ENCODE data around the gene APBA1. TPM values are rescaled to one million over a fixed set of nuclear protein-coding genes. Genes with fewer than 3 reads are reported as not detected.

APBA1 gene
- under 1 TPM; 0.26 to 0.51 TPM for total RNA-seq

DNA sequence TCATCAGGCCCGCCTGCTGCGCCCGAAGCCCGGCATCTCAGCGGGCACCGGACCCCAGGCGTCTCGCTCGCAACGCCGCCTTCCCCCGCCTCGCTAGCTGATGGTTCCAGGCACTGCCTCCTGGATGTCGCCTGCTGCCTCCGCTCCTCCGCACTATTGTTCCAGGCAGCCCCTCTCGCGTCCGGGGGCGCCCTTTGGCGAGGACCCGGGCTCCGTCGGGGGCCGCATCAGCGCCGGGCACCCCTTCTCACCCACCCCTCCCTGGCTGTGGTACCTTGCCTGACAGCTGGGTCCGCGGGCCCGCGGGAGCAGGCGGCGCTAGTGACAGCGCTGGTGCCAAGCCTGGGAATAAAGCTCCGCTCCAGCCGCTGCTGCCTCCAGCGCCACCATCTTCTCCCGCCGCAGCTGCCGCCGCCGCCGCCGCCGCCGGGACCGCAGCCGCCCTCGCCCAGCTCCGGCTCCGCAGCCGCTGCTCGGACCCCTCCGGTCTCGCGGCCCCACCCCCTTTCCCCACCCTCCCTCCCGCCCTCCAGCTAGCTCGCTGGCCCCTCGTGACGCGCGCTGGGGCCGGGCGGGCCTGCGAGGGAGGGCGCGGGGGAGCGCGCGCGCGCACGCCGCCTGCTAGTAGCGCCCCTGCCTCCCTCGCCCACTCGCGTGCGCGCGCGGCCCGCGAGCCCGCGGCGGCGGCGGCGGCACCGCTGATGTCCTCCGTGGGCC lies at the start of gene APBA1:
TSS of gene APBA1 (minus strand) at position 493 of the 717 bp plus-strand sequence.
- H3K36me3 Mint-ChIP-seq, result no peaks in the 10 kb centered on the region
- ChIA-PET CTCF (interaction anchor here (0.8 to 2.4 kb wide), 12 partner anchors 10 to 252 kb away, joined by 3 to 10 read pairs (median 4); no protein-coding TSS in a partner anchor), POLR2A (interaction anchor here (1.7 kb wide), 1 partner anchor 88 kb away, joined by 3 read pairs; the partner anchor contains the start of gene PTAR1)
- intact Hi-C loops (cut with micrococcal nuclease), result loop anchor here (1.0 kb wide), 1 partner anchor 247 kb away; no protein-coding TSS in a partner anchor
- no peak within 1 kb of the TSS for H3K27ac Mint-ChIP-seq
- peak; percentile 43 for DNase-seq
- peaks cover 16% of the 10 kb centered on the region for H3K4me1 Mint-ChIP-seq (ENCODE audit: low read depth)
- peak within 1 kb of the TSS; percentile 69 for H3K4me3 Mint-ChIP-seq
- peaks cover 22% of the 10 kb centered on the region for H3K27me3 Mint-ChIP-seq
- H3K9me3 Mint-ChIP-seq, result no peaks in the 10 kb centered on the region

- Mint-ChIP-seq H3K4me1 (ENCODE audit: low read depth) (no peaks in the 10 kb centered on the region), H3K27ac (no peak overlapping the region), H3K27me3 (no peaks in the 10 kb centered on the region), H3K9me3 (no peaks in the 10 kb centered on the region), H3K4me3 (no peak overlapping the region), H3K36me3 (peaks cover 65% of the 10 kb centered on the region)
- ChIA-PET CTCF (no interaction called here), POLR2A (no interaction called here)
- DNase-seq, result no peak
- intact Hi-C loops (cut with micrococcal nuclease), result loop anchor here (2.0 kb wide), 1 partner anchor 39 kb away; no protein-coding TSS in a partner anchor
Observed at GRCh38 chr9:69719983-69720382, 47.8 kb upstream of the APBA1 start.

GRCh38 chr9:69719367-69719766 lies 47.2 kb upstream of the APBA1 start:
- POLR2A ChIA-PET, result no interaction called here
- intact Hi-C loops (cut with micrococcal nuclease), result no loop called here
- no peak for DNase-seq
- Mint-ChIP-seq H3K36me3 (peaks cover 67% of the 10 kb centered on the region), H3K27me3 (no peaks in the 10 kb centered on the region), H3K4me3 (no peak overlapping the region), H3K27ac (no peak overlapping the region), H3K4me1 (ENCODE audit: low read depth) (no peaks in the 10 kb centered on the region), H3K9me3 (no peaks in the 10 kb centered on the region)
- CTCF ChIA-PET, result no interaction called here

DNA sequence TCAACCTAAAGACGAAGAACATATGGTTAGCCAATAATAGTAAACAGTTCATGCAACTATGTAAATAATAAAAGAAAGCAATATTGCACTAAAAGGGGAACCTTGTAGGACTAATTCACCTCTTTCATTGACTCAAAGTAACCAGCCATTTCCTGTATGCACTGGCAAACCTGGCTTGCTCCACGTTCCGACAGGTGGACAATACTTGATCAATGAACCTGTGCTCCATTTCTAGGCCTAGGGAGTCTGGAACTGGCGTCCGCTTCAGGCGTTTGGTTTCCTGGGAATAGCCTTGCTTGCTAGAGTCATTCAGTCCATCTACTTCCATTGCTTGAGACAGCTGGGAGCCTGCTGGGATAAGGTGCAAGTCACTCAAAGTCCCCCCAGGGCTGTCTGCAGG lies 46.0 kb upstream of the APBA1 start:
- Mint-ChIP-seq H3K4me1 (ENCODE audit: low read depth) (no peaks in the 10 kb centered on the region), H3K4me3 (no peak overlapping the region), H3K27me3 (no peaks in the 10 kb centered on the region), H3K27ac (no peak overlapping the region), H3K36me3 (peaks cover 60% of the 10 kb centered on the region), H3K9me3 (no peaks in the 10 kb centered on the region)
- intact Hi-C loops (cut with micrococcal nuclease), result no loop called here
- POLR2A ChIA-PET, result no interaction called here
- CTCF ChIA-PET, result no interaction called here
- DNase-seq, result no peak

DNA sequence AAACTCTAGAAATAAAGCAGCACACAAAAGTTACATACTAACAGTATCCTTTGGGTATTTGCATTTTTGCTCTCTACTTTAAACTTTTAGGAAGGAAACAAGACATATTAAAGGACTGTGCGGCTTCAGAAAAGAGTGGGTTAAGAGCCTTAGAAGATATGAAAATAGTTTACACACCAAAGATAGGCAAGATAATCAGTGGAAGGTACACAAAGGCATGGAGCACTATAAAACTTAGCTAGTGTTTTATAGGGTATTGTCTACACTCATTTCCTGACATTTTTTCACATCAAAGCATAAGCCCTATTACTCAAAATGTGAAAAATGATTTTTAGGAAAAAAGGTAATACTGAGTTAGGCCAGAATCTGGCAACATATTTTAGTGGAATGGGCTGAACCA lies 43.7 kb upstream of the APBA1 start:
- CTCF ChIA-PET, result interaction anchor here (0.5 kb wide), 1 partner anchor 9 kb away, joined by 3 read pairs; no protein-coding TSS in a partner anchor
- DNase-seq, result no peak
- no peak overlapping the region for H3K4me3 Mint-ChIP-seq
- POLR2A ChIA-PET, result no interaction called here
- no peaks in the 10 kb centered on the region for H3K9me3 Mint-ChIP-seq
- intact Hi-C loops (cut with micrococcal nuclease), result no loop called here
- no peaks in the 10 kb centered on the region for H3K27me3 Mint-ChIP-seq
- H3K4me1 Mint-ChIP-seq (ENCODE audit: low read depth), result no peaks in the 10 kb centered on the region
- H3K36me3 Mint-ChIP-seq, result peaks cover 56% of the 10 kb centered on the region
- no peak overlapping the region for H3K27ac Mint-ChIP-seq

DNA sequence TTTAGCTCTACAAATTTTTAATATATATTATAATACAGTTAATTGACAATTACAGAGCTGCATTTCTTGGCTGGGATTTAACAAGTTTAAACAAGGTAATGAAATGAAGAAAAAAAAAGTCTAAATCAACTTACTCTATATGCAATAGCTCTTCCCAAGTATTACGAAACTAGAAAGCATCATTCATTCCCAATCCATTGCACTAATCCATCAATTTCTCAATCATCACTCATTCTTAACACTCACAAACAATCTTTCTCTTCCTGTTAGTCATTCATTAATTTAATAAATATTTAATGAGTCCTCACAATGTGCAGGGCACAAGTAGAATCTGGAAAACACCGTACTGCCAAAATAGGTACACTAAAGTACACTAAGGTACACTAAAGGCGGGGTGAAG lies 42.9 kb upstream of the APBA1 start:
- intact Hi-C loops (cut with micrococcal nuclease), result no loop called here
- H3K27me3 Mint-ChIP-seq, result no peaks in the 10 kb centered on the region
- CTCF ChIA-PET, result no interaction called here

DNA sequence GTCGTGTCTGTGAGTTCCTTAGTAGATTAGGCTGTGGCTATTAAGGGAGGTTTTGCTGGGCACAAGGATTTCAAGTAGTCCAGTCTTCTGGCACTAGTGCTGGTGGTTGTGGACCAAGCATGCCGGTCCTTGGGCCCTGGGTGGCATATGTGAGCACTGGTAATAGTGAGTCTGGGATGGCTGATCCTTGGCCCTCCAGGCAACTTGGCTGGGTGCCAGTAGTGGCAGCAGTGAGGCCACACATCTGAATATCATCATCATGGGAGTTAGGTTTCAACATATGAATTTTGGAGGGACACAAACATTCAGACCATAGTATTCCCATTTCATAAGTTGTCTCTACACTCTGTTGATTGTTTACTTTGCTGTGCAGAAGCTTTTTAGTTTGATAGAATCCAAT lies 25.3 kb upstream of the APBA1 start:
- intact Hi-C loops (cut with micrococcal nuclease), result no loop called here
- no peak overlapping the region for H3K4me3 Mint-ChIP-seq

More for the DNA sequence above, 42.9 kb upstream of the APBA1 start:
- Mint-ChIP-seq H3K9me3 (no peaks in the 10 kb centered on the region), H3K27ac (no peak overlapping the region), H3K4me1 (ENCODE audit: low read depth) (no peaks in the 10 kb centered on the region), H3K36me3 (peaks cover 50% of the 10 kb centered on the region), H3K4me3 (no peak overlapping the region)
- POLR2A ChIA-PET, result no interaction called here
- no peak for DNase-seq

GRCh38 chr9:69696802-69697201 lies 24.6 kb upstream of the APBA1 start:
- peaks cover 6% of the 10 kb centered on the region for H3K36me3 Mint-ChIP-seq
- intact Hi-C loops (cut with micrococcal nuclease), result no loop called here
- ChIA-PET CTCF (no interaction called here), POLR2A (no interaction called here)
- no peak overlapping the region for H3K4me3 Mint-ChIP-seq
- H3K9me3 Mint-ChIP-seq, result peaks cover 32% of the 10 kb centered on the region
- peaks cover 2% of the 10 kb centered on the region for H3K27me3 Mint-ChIP-seq
- no peak overlapping the region for H3K27ac Mint-ChIP-seq
- H3K4me1 Mint-ChIP-seq (ENCODE audit: low read depth), result no peaks in the 10 kb centered on the region
- no peak for DNase-seq

More for the DNA sequence above, 25.3 kb upstream of the APBA1 start:
- ChIA-PET POLR2A (no interaction called here), CTCF (no interaction called here)
- no peak overlapping the region for H3K27ac Mint-ChIP-seq
- no peaks in the 10 kb centered on the region for H3K4me1 Mint-ChIP-seq (ENCODE audit: low read depth)
- peaks cover 8% of the 10 kb centered on the region for H3K36me3 Mint-ChIP-seq
- H3K27me3 Mint-ChIP-seq, result peaks cover 2% of the 10 kb centered on the region
- H3K9me3 Mint-ChIP-seq, result peaks cover 34% of the 10 kb centered on the region
- no peak for DNase-seq

GRCh38 chr9:69689991-69690538 lies 17.9 kb upstream of the APBA1 start:
- H3K4me3 Mint-ChIP-seq, result no peak overlapping the region
- no peaks in the 10 kb centered on the region for H3K36me3 Mint-ChIP-seq
- peaks cover 6% of the 10 kb centered on the region for H3K27me3 Mint-ChIP-seq
- H3K4me1 Mint-ChIP-seq (ENCODE audit: low read depth), result no peaks in the 10 kb centered on the region
- CTCF ChIA-PET, result interaction anchor here (1.7 kb wide), 1 partner anchor 17 kb away, joined by 4 read pairs; the partner anchor contains the start of gene APBA1
- DNase-seq, result no peak
- POLR2A ChIA-PET, result no interaction called here
- no peak overlapping the region for H3K27ac Mint-ChIP-seq
- peaks cover 4% of the 10 kb centered on the region for H3K9me3 Mint-ChIP-seq
- intact Hi-C loops (cut with micrococcal nuclease), result no loop called here

- intact Hi-C loops (cut with micrococcal nuclease), result no loop called here
- CTCF ChIA-PET, result no interaction called here
- H3K27me3 Mint-ChIP-seq, result peaks cover 4% of the 10 kb centered on the region
- no peak overlapping the region for H3K27ac Mint-ChIP-seq
- no peaks in the 10 kb centered on the region for H3K4me1 Mint-ChIP-seq (ENCODE audit: low read depth)
- no peaks in the 10 kb centered on the region for H3K36me3 Mint-ChIP-seq
- no peak for DNase-seq
- H3K9me3 Mint-ChIP-seq, result no peaks in the 10 kb centered on the region
- H3K4me3 Mint-ChIP-seq, result no peak overlapping the region
- POLR2A ChIA-PET, result no interaction called here
Observed at GRCh38 chr9:69683927-69684326, 11.8 kb upstream of the APBA1 start.

DNA sequence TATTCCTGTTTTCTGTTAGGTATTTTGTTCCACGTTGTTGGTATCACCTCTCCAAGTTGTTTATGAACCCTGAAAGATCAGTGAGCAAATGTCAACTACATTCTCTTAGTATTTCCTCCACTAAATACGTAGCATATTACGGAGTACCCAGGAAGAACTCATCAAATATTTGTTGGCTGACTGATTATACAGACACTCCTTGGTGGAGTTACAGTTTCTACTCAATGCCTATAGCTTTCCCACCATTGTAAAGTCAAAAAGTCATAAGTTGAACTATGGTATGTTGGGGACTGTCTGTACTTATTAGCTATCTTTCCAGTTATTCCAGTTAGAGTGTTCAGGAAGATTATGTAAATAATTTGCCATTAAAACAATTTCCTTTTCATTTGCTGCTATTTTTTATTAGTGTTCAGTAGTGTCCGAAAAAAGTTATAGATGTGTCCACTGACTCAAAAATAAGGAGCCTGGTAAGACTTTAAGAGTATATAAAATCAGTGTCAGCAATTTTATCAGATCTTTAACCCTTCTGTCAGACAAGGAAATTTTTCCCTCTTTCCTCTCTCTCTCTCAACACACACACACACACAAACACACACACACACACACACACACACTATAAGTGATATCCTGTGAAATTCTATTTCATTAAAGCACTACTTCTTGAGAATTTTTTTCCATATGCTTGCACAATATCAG lies 6.8 kb upstream of the APBA1 start:
- Mint-ChIP-seq H3K36me3 (no peaks in the 10 kb centered on the region), H3K27me3 (peaks cover 5% of the 10 kb centered on the region), H3K27ac (no peak overlapping the region), H3K4me1 (ENCODE audit: low read depth) (peaks cover 5% of the 10 kb centered on the region), H3K4me3 (no peak overlapping the region), H3K9me3 (no peaks in the 10 kb centered on the region)
- ChIA-PET CTCF (interaction anchor here (0.7 kb wide), 1 partner anchor 730 kb away, joined by 3 read pairs; no protein-coding TSS in a partner anchor), POLR2A (no interaction called here)
- intact Hi-C loops (cut with micrococcal nuclease), result no loop called here
- DNase-seq, result no peak

GRCh38 chr9:69677931-69678330 lies 5.8 kb upstream of the APBA1 start:
- CTCF ChIA-PET, result no interaction called here
- POLR2A ChIA-PET, result no interaction called here
- intact Hi-C loops (cut with micrococcal nuclease), result no loop called here
- no peak overlapping the region for H3K27ac Mint-ChIP-seq
- peaks cover 10% of the 10 kb centered on the region for H3K4me1 Mint-ChIP-seq (ENCODE audit: low read depth)
- no peak for DNase-seq
- no peaks in the 10 kb centered on the region for H3K9me3 Mint-ChIP-seq
- no peaks in the 10 kb centered on the region for H3K36me3 Mint-ChIP-seq
- H3K27me3 Mint-ChIP-seq, result peaks cover 7% of the 10 kb centered on the region
- H3K4me3 Mint-ChIP-seq, result no peak overlapping the region
